Measurements from ENCODE around the gene GPR39. TPM values are rescaled to one million over a fixed set of nuclear protein-coding genes. Genes with fewer than 3 reads are reported as not detected.

Gene GPR39
- total and polyA plus RNA-seq, 10 donors: 0.05 TPM; not detected in 9

- DNase-seq: no peak
- H3K4me1 ChIP-seq: peaks cover 0 to 16% (median 3%) of the 10 kb centered on the region in 6 donors
- intact Hi-C loops (cut with DNase I; ENCODE audit: low total_unique reads): no loop called here
- H3K4me3 ChIP-seq: peak overlapping the region in 6 of 8 donors; percentile 26 to 61 (median 36)
- H3K9me3 ChIP-seq: no peaks in the 10 kb centered on the region
- 46 to 64% (median 54%) methylated on average over 9 of the region's 9 CpGs for WGBS, 5 donors
- no peak overlapping the region for H3K27ac ChIP-seq
- H3K27me3 ChIP-seq (replicated peaks in 1 of 7): peaks cover 0 to 39% (median 6%) of the 10 kb centered on the region in 7 donors
- no peaks in the 10 kb centered on the region for H3K36me3 ChIP-seq
- TF ChIP-seq CTCF (IDR thresholded peaks at IDR 0.05 in 8 of 11, conservative IDR thresholded peaks at IDR 0.05 in 3 of 11): no peak
- TF ChIP-seq POLR2A (IDR thresholded peaks at IDR 0.05): no peak
- no peak for TF ChIP-seq POLR2AphosphoS5 (IDR thresholded peaks at IDR 0.05)
Observed at GRCh38 chr2:132415256-132415914, 1.2 kb upstream of the GPR39 start.

GRCh38 chr2:132415915-132416722 is 486 bp upstream of the GPR39 start:
- WGBS, 5 donors: 4 to 22% (median 6%) methylated on average over 9 to 60 of the region's 60 CpGs
- Histone ChIP-seq H3K27me3 (replicated peaks in 1 of 7) (peaks cover 0 to 39% (median 6%) of the 10 kb centered on the region in 7 donors), H3K36me3 (no peaks in the 10 kb centered on the region), H3K27ac (peak overlapping the region in 1 of 8 donors; percentile 8), H3K4me3 (peak overlapping the region; percentile 20 to 61 (median 34)), H3K9me3 (no peaks in the 10 kb centered on the region), H3K4me1 (peaks cover 0 to 16% (median 3%) of the 10 kb centered on the region in 6 donors)
- no peak for TF ChIP-seq POLR2A (IDR thresholded peaks at IDR 0.05)
- peak in 1 of 3 donors; percentile 10 for TF ChIP-seq POLR2AphosphoS5 (IDR thresholded peaks at IDR 0.05)
- DNase-seq: no peak
- intact Hi-C loops (cut with DNase I; ENCODE audit: low total_unique reads): no loop called here

- no peak overlapping the region for H3K4me3 ChIP-seq
- 91 to 96% (median 94%) methylated on average over 29 to 30 of the region's 30 CpGs for WGBS, 5 donors
- intact Hi-C loops (cut with DNase I; ENCODE audit: low total_unique reads): no loop called here
- H3K4me1 ChIP-seq: peaks cover 0 to 16% (median 3%) of the 10 kb centered on the region in 6 donors
- peaks cover 0 to 39% (median 6%) of the 10 kb centered on the region in 7 donors for H3K27me3 ChIP-seq (replicated peaks in 1 of 7)
- H3K27ac ChIP-seq: no peak overlapping the region
- no peaks in the 10 kb centered on the region for H3K36me3 ChIP-seq
- peak; percentile 75 for DNase-seq
- no peaks in the 10 kb centered on the region for H3K9me3 ChIP-seq
- TF ChIP-seq CTCF (IDR thresholded peaks at IDR 0.05 in 8 of 11, conservative IDR thresholded peaks at IDR 0.05 in 3 of 11) (no peak), POLR2A (IDR thresholded peaks at IDR 0.05) (no peak), POLR2AphosphoS5 (IDR thresholded peaks at IDR 0.05) (no peak)
Observed at GRCh38 chr2:132417430-132418035, 928 bp downstream of the GPR39 start.

- Histone ChIP-seq H3K4me1 (peaks cover 0 to 16% (median 3%) of the 10 kb centered on the region in 6 donors), H3K27me3 (replicated peaks in 1 of 7) (peaks cover 0 to 36% (median 6%) of the 10 kb centered on the region in 7 donors), H3K36me3 (no peaks in the 10 kb centered on the region), H3K4me3 (no peak overlapping the region), H3K9me3 (no peaks in the 10 kb centered on the region), H3K27ac (no peak overlapping the region)
- 78 to 88% (median 81%) methylated on average over 3 of the region's 3 CpGs for WGBS, 5 donors
- intact Hi-C loops (cut with DNase I; ENCODE audit: low total_unique reads): no loop called here
- TF ChIP-seq CTCF (IDR thresholded peaks at IDR 0.05 in 8 of 11, conservative IDR thresholded peaks at IDR 0.05 in 3 of 11) (no peak), POLR2A (IDR thresholded peaks at IDR 0.05) (no peak), POLR2AphosphoS5 (IDR thresholded peaks at IDR 0.05) (no peak)
- no peak for DNase-seq
Observed at GRCh38 chr2:132419235-132419634, 2.6 kb downstream of the GPR39 start.

Data from spleen (tissue), 11 donors.